DND-41 (cell line): ENCODE data around the gene ATP6AP1.
"Not testable (repeated sequence)": the region's sequence is repeated elsewhere in the genome, so short reads cannot be mapped to it uniquely, and the experiment has no call there.

ENCODE experiments used
- ATAC-seq: fragments of 200-7000 bp; cut with Tn5 transposase; 3 replicates; pipeline ENCODE4 v1.9.1; 2021; ENCODE audit warnings: low read depth; ENCODE audit not compliant: insufficient read depth
- DNase-seq: peaks from one replicate; pipeline ENCODE4 v3.0.0-alpha.2; 2020
- H2AFZ ChIP-seq: 2 replicates; pipeline ENCODE4 v1.6.0; 2012; ENCODE audit warnings: low read depth, low read length
- H3K27ac ChIP-seq: 2 replicates; pipeline ENCODE4 v1.5.1; 2012; ENCODE audit warnings: low read length, inconsistent platforms
- H3K27me3 ChIP-seq: fragments of 200-600 bp; sonication (generic); 2 replicates; pipeline ENCODE4 v1.6.0; 2012; ENCODE audit warnings: low read length, mild to moderate bottlenecking, inconsistent platforms; ENCODE audit not compliant: insufficient read depth, poor library complexity
- H3K36me3 ChIP-seq: 2 replicates; pipeline ENCODE4 v1.5.1; 2012; ENCODE audit warnings: low read length, inconsistent platforms; ENCODE audit not compliant: insufficient read depth
- H3K4me1 ChIP-seq: 2 replicates; pipeline ENCODE4 v1.5.1; 2012; ENCODE audit warnings: mild to moderate bottlenecking, low read length; ENCODE audit not compliant: insufficient read depth
- H3K4me2 ChIP-seq: 2 replicates; pipeline ENCODE4 v1.6.0; 2012; ENCODE audit warnings: mild to moderate bottlenecking, moderate library complexity, low read length, inconsistent platforms; ENCODE audit not compliant: insufficient read depth
- H3K4me3 ChIP-seq, 2 experiments: fragments of 200-600 bp in 1 of 2; shearing (Covaris generic) in 1 of 2; 2 replicates each; pipeline ENCODE4 v1.5.1; 2012 to 2016; ENCODE audit warnings: inconsistent platforms in 2 of 2, low read length in 2 of 2, mild to moderate bottlenecking in 2 of 2, low read depth in 1 of 2, moderate library complexity in 1 of 2
- H3K79me2 ChIP-seq: 2 replicates; pipeline ENCODE4 v1.6.0; 2012; ENCODE audit warnings: low read length, inconsistent platforms; ENCODE audit not compliant: insufficient read depth
- H3K9ac ChIP-seq: 2 replicates; pipeline ENCODE4 v1.6.0; 2012; ENCODE audit warnings: low read depth, mild to moderate bottlenecking, inconsistent platforms, low read length, moderate library complexity
- H3K9me3 ChIP-seq: 2 replicates; pipeline ENCODE4 v1.5.1; 2012; ENCODE audit warnings: low read length, moderate library complexity, mild to moderate bottlenecking, inconsistent platforms; ENCODE audit not compliant: insufficient read depth, severe bottlenecking
- H4K20me1 ChIP-seq: 2 replicates; pipeline ENCODE4 v1.6.0; 2012; ENCODE audit warnings: low read length; ENCODE audit not compliant: insufficient read depth
- CTCF ChIP-seq: IDR thresholded peaks from 2 replicates; pipeline ENCODE4 v1.5.1; 2012; ENCODE audit warnings: borderline replicate concordance, low read length, moderate library complexity, mild to moderate bottlenecking; ENCODE audit not compliant: poor library complexity, severe bottlenecking; ENCODE audit errors: extremely low read depth
- EZH2 ChIP-seq: IDR thresholded peaks from 3 replicates; pipeline ENCODE4 v1.6.1; 2012; ENCODE audit warnings: borderline replicate concordance, low read depth, mild to moderate bottlenecking, moderate library complexity, low read length, inconsistent platforms; ENCODE audit not compliant: severe bottlenecking

Gene ATP6AP1

GRCh38 chrX:154382483-154383069, 45.9 kb upstream of the ATP6AP1 start:
- H3K9ac ChIP-seq = no peak overlapping the region
- no peaks in the 10 kb centered on the region for H3K27me3 ChIP-seq
- H3K36me3 ChIP-seq = peaks cover 18% of the 10 kb centered on the region; the same call in 1 of the 2 replicates
- H2AFZ ChIP-seq = no peak overlapping the region
- H3K9me3 ChIP-seq = no peaks in the 10 kb centered on the region
- no peak for ATAC-seq
- H3K4me1 ChIP-seq = peaks cover 18% of the 10 kb centered on the region
- peaks cover 18% of the 10 kb centered on the region for H3K79me2 ChIP-seq
- H4K20me1 ChIP-seq = peaks cover 13% of the 10 kb centered on the region
- no peak overlapping the region for H3K4me3 ChIP-seq
- TF ChIP-seq CTCF = no peak
- TF ChIP-seq EZH2 = no peak
- no peak overlapping the region for H3K4me2 ChIP-seq
- H3K27ac ChIP-seq = no peak overlapping the region
- DNase-seq = no peak

- peaks cover 13% of the 10 kb centered on the region for H4K20me1 ChIP-seq
Observed at GRCh38 chrX:154383359-154384283, 44.9 kb upstream of the ATP6AP1 start.

GRCh38 chrX:154384284-154384892, 44.1 kb upstream of the ATP6AP1 start:
- H3K4me1 ChIP-seq = peaks cover 11% of the 10 kb centered on the region
- no peak overlapping the region for H3K27ac ChIP-seq
- no peak for ATAC-seq
- no peak for DNase-seq
- H3K4me2 ChIP-seq = no peak overlapping the region
- H3K27me3 ChIP-seq = no peaks in the 10 kb centered on the region
- H3K9ac ChIP-seq = no peak overlapping the region
- no peaks in the 10 kb centered on the region for H3K9me3 ChIP-seq
- H4K20me1 ChIP-seq = peaks cover 13% of the 10 kb centered on the region
- TF ChIP-seq EZH2 (no peak), CTCF (peak; percentile 10)
- no peak overlapping the region for H2AFZ ChIP-seq
- H3K4me3 ChIP-seq = no peak overlapping the region
- H3K79me2 ChIP-seq = peaks cover 16% of the 10 kb centered on the region
- peaks cover 18% of the 10 kb centered on the region; the same call in 1 of the 2 replicates for H3K36me3 ChIP-seq

More at GRCh38 chrX:154383359-154384283, 44.9 kb upstream of the ATP6AP1 start:
- H3K9me3 ChIP-seq = no peaks in the 10 kb centered on the region
- DNase-seq = no peak
- no peak overlapping the region for H2AFZ ChIP-seq
- ATAC-seq = no peak
- peaks cover 18% of the 10 kb centered on the region; the same call in 1 of the 2 replicates for H3K36me3 ChIP-seq
- no peak overlapping the region for H3K9ac ChIP-seq
- H3K79me2 ChIP-seq = peaks cover 18% of the 10 kb centered on the region
- no peaks in the 10 kb centered on the region for H3K27me3 ChIP-seq
- no peak overlapping the region for H3K27ac ChIP-seq
- H3K4me2 ChIP-seq = no peak overlapping the region
- TF ChIP-seq EZH2 = no peak
- no peak for TF ChIP-seq CTCF
- peaks cover 11% of the 10 kb centered on the region for H3K4me1 ChIP-seq
- no peak overlapping the region for H3K4me3 ChIP-seq

- H3K9ac ChIP-seq, H3K4me1 ChIP-seq, DNase-seq, H3K9me3 ChIP-seq, H3K79me2 ChIP-seq, H2AFZ ChIP-seq, H4K20me1 ChIP-seq, H3K4me2 ChIP-seq, H3K36me3 ChIP-seq, H3K27me3 ChIP-seq, H3K27ac ChIP-seq, H3K4me3 ChIP-seq: not testable (repeated sequence)
- peak; percentile 19 for ATAC-seq
Observed at GRCh38 chrX:154388094-154388493, 40.4 kb upstream of the ATP6AP1 start.

GRCh38 chrX:154388649-154389048, 39.8 kb upstream of the ATP6AP1 start:
- H3K27ac ChIP-seq, H3K4me2 ChIP-seq, H3K4me1 ChIP-seq, H3K36me3 ChIP-seq, H3K9me3 ChIP-seq, ATAC-seq, DNase-seq, H3K9ac ChIP-seq, H4K20me1 ChIP-seq, H3K4me3 ChIP-seq, H3K27me3 ChIP-seq, H2AFZ ChIP-seq, H3K79me2 ChIP-seq: not testable (repeated sequence)
